Trophoblast cell (in vitro differentiated cells and primary cell): ENCODE results near the gene GALNT8.

Experiments used
- DNase-seq, 2 donors: peaks; one replicate each; pipeline ENCODE4 v3.0.0-alpha.2; 2016
- H2AFZ ChIP-seq: 2 replicates; pipeline ENCODE4 v1.6.1; 2013; ENCODE audit warnings: low read length, moderate library complexity, mild to moderate bottlenecking; ENCODE audit not compliant: insufficient read depth, poor library complexity
- H2AK5ac ChIP-seq: 2 replicates; pipeline ENCODE4 v1.6.1; 2013; ENCODE audit warnings: mild to moderate bottlenecking, low read length
- H2BK120ac ChIP-seq: 2 replicates; pipeline ENCODE4 v1.6.1; 2013; ENCODE audit warnings: low read length, mild to moderate bottlenecking, moderate library complexity; ENCODE audit not compliant: insufficient read depth, poor library complexity
- H2BK12ac ChIP-seq: 2 replicates; pipeline ENCODE4 v1.6.1; 2013; ENCODE audit warnings: mild to moderate bottlenecking, low read length, moderate library complexity
- H2BK5ac ChIP-seq: 2 replicates; pipeline ENCODE4 v1.6.1; 2013; ENCODE audit warnings: low read length, low read depth, moderate library complexity, mild to moderate bottlenecking; ENCODE audit not compliant: poor library complexity
- H3K14ac ChIP-seq: 2 replicates; pipeline ENCODE4 v1.6.1; 2013; ENCODE audit warnings: mild to moderate bottlenecking, low read length
- H3K18ac ChIP-seq: 2 replicates; pipeline ENCODE4 v1.6.1; 2013; ENCODE audit warnings: mild to moderate bottlenecking, low read length
- H3K23ac ChIP-seq: 2 replicates; pipeline ENCODE4 v1.6.1; 2013; ENCODE audit warnings: low read length
- H3K27ac ChIP-seq: 2 replicates; pipeline ENCODE4 v1.5.1; 2013; ENCODE audit warnings: low read depth, mild to moderate bottlenecking, inconsistent platforms, low read length, moderate library complexity
- H3K27me3 ChIP-seq: 2 replicates; pipeline ENCODE4 v1.6.1; 2013; ENCODE audit warnings: inconsistent platforms, mild to moderate bottlenecking, low read length, moderate library complexity; ENCODE audit not compliant: insufficient read depth
- H3K36me3 ChIP-seq, 2 experiments: 1 replicate in 1 of 2; 2 replicates in 1 of 2; pipeline ENCODE4 v1.6.1; 2013; ENCODE audit warnings: low read length in 2 of 2, mild to moderate bottlenecking in 2 of 2, moderate library complexity in 1 of 2; ENCODE audit not compliant: insufficient read depth in 2 of 2, control insufficient read depth in 1 of 2
- H3K4ac ChIP-seq: 2 replicates; pipeline ENCODE4 v1.6.1; 2013; ENCODE audit warnings: low read depth, mild to moderate bottlenecking, low read length, moderate library complexity
- H3K4me1 ChIP-seq, 2 experiments: 1 replicate in 1 of 2; 2 replicates in 1 of 2; pipeline ENCODE4 v1.6.1; 2013; ENCODE audit warnings: low read length in 2 of 2, mild to moderate bottlenecking in 2 of 2, moderate library complexity in 1 of 2; ENCODE audit not compliant: insufficient read depth in 2 of 2, control insufficient read depth in 1 of 2
- H3K4me2 ChIP-seq: 2 replicates; pipeline ENCODE4 v1.6.1; 2013; ENCODE audit warnings: inconsistent platforms, mild to moderate bottlenecking, low read length, moderate library complexity
- H3K4me3 ChIP-seq: 2 replicates; pipeline ENCODE4 v1.5.1; 2013; ENCODE audit warnings: mild to moderate bottlenecking, low read depth, low read length, inconsistent platforms
- H3K79me1 ChIP-seq: one replicate; pipeline ENCODE4 v1.6.1; 2013; ENCODE audit warnings: low read length
- H3K79me2 ChIP-seq: 2 replicates; pipeline ENCODE4 v1.6.1; 2013; ENCODE audit warnings: low read length, mild to moderate bottlenecking; ENCODE audit not compliant: control insufficient read depth, insufficient read depth, poor library complexity
- H3K9ac ChIP-seq: 2 replicates; pipeline ENCODE4 v1.6.1; 2013; ENCODE audit warnings: mild to moderate bottlenecking, low read length
- H3K9me3 ChIP-seq: 2 replicates; pipeline ENCODE4 v1.6.1; 2013; ENCODE audit warnings: low read depth, mild to moderate bottlenecking, control low read depth, inconsistent platforms, low read length; ENCODE audit not compliant: insufficient read depth
- H4K12ac ChIP-seq: 2 replicates; pipeline ENCODE4 v1.6.1; 2013; ENCODE audit warnings: low read depth, mild to moderate bottlenecking, low read length, moderate library complexity
- H4K8ac ChIP-seq: 2 replicates; pipeline ENCODE4 v1.6.1; 2013; ENCODE audit warnings: low read depth, mild to moderate bottlenecking, low read length, moderate library complexity
- H4K91ac ChIP-seq: one replicate; pipeline ENCODE4 v1.6.1; 2013; ENCODE audit warnings: low read depth, mild to moderate bottlenecking, low read length, moderate library complexity
- WGBS: extraction: QIAGEN DNeasy Blood & Tissue Kit; methylation state at CpG from one replicate; pipeline ENCODE4 v1.1.7; 2013; ENCODE audit warnings: missing lambda C conversion rate; ENCODE audit not compliant: insufficient read length, insufficient coverage; ENCODE audit errors: extremely low coverage; 5-methylcytosine and 5-hydroxymethylcytosine counted together

GALNT8 gene

GRCh38 chr12:4812624-4813327 lies 92.6 kb downstream of the GALNT8 start:
- Histone ChIP-seq H3K4me1 (peaks cover 0 to 7% of the 10 kb centered on the region in 2 experiments), H3K23ac (no peak overlapping the region), H3K9me3 (peaks cover 9% of the 10 kb centered on the region), H3K4me2 (no peak overlapping the region), H2BK120ac (no peak overlapping the region), H3K36me3 (no peaks in the 10 kb centered on the region), H4K12ac (no peak overlapping the region), H3K79me1 (no peaks in the 10 kb centered on the region), H3K27me3 (peaks cover 29% of the 10 kb centered on the region), H3K4ac (no peak overlapping the region), H3K9ac (no peak overlapping the region), H4K8ac (no peak overlapping the region), H2BK12ac (no peak overlapping the region), H2AK5ac (no peak overlapping the region), H4K91ac (no peak overlapping the region), H3K4me3 (no peak overlapping the region), H3K27ac (no peak overlapping the region), H3K79me2 (no peaks in the 10 kb centered on the region), H2AFZ (no peak overlapping the region), H2BK5ac (no peak overlapping the region), H3K14ac (no peak overlapping the region), H3K18ac (no peak overlapping the region)
- DNase-seq = no peak
- WGBS = no CpG with 5 or more reads among the region's 4 CpGs

- no peak overlapping the region for H3K9ac ChIP-seq
- no peak overlapping the region for H2BK5ac ChIP-seq
- peaks cover 9% of the 10 kb centered on the region for H3K9me3 ChIP-seq
- no peak overlapping the region for H3K4me2 ChIP-seq
- no peak overlapping the region for H2AK5ac ChIP-seq
- H2AFZ ChIP-seq = no peak overlapping the region
- H3K23ac ChIP-seq = no peak overlapping the region
- no peak overlapping the region for H3K4me3 ChIP-seq
- H3K27me3 ChIP-seq = peaks cover 21% of the 10 kb centered on the region
- no peak overlapping the region for H4K8ac ChIP-seq
- no peak overlapping the region for H3K4ac ChIP-seq
- H3K79me1 ChIP-seq = no peaks in the 10 kb centered on the region
- H4K12ac ChIP-seq = no peak overlapping the region
- no peaks in the 10 kb centered on the region for H3K36me3 ChIP-seq
- DNase-seq = no peak
- no peak overlapping the region for H3K18ac ChIP-seq
- H4K91ac ChIP-seq = no peak overlapping the region
- no peak overlapping the region for H3K27ac ChIP-seq
- H3K14ac ChIP-seq = no peak overlapping the region
- no peak overlapping the region for H2BK120ac ChIP-seq
- peaks cover 0 to 7% of the 10 kb centered on the region in 2 experiments for H3K4me1 ChIP-seq
- no peak overlapping the region for H2BK12ac ChIP-seq
- H3K79me2 ChIP-seq = no peaks in the 10 kb centered on the region
- WGBS = no CpG with 5 or more reads among the region's 5 CpGs
Observed at GRCh38 chr12:4813741-4814140, 93.5 kb downstream of the GALNT8 start.

GRCh38 chr12:4814485-4814884 lies 94.3 kb downstream of the GALNT8 start:
- Histone ChIP-seq H3K4me2 (no peak overlapping the region), H4K8ac (no peak overlapping the region), H3K79me1 (no peaks in the 10 kb centered on the region), H2BK12ac (no peak overlapping the region), H2BK5ac (no peak overlapping the region), H3K4me1 (peaks cover 0 to 6% of the 10 kb centered on the region in 2 experiments), H3K9me3 (peaks cover 9% of the 10 kb centered on the region), H4K91ac (no peak overlapping the region), H3K14ac (no peak overlapping the region), H3K27ac (no peak overlapping the region), H3K4ac (no peak overlapping the region), H3K18ac (no peak overlapping the region), H4K12ac (no peak overlapping the region), H2BK120ac (no peak overlapping the region), H3K36me3 (no peaks in the 10 kb centered on the region), H3K4me3 (no peak overlapping the region), H3K79me2 (no peaks in the 10 kb centered on the region), H3K23ac (no peak overlapping the region), H2AK5ac (no peak overlapping the region), H2AFZ (no peak overlapping the region), H3K9ac (no peak overlapping the region), H3K27me3 (peaks cover 13% of the 10 kb centered on the region)
- no CpG with 5 or more reads among the region's 9 CpGs for WGBS
- DNase-seq = no peak

GRCh38 chr12:4816744-4817525 lies 96.7 kb downstream of the GALNT8 start:
- no peaks in the 10 kb centered on the region for H3K4me1 ChIP-seq
- H4K8ac ChIP-seq = no peak overlapping the region
- H3K4me2 ChIP-seq = no peak overlapping the region
- H3K4me3 ChIP-seq = no peak overlapping the region
- no peak overlapping the region for H3K14ac ChIP-seq
- no peak overlapping the region for H3K27ac ChIP-seq
- no peak overlapping the region for H2BK5ac ChIP-seq
- H2BK120ac ChIP-seq = no peak overlapping the region
- H3K23ac ChIP-seq = no peak overlapping the region
- no peak overlapping the region for H3K4ac ChIP-seq
- H3K36me3 ChIP-seq = no peaks in the 10 kb centered on the region
- no peak overlapping the region for H3K9ac ChIP-seq
- H3K9me3 ChIP-seq = no peaks in the 10 kb centered on the region
- DNase-seq = no peak
- no peak overlapping the region for H3K18ac ChIP-seq
- H3K79me2 ChIP-seq = no peaks in the 10 kb centered on the region
- H3K27me3 ChIP-seq = no peaks in the 10 kb centered on the region
- H4K12ac ChIP-seq = no peak overlapping the region
- no peak overlapping the region for H2AFZ ChIP-seq
- no CpG with 5 or more reads among the region's 8 CpGs for WGBS
- no peak overlapping the region for H2BK12ac ChIP-seq
- no peak overlapping the region for H4K91ac ChIP-seq
- H2AK5ac ChIP-seq = no peak overlapping the region
- no peaks in the 10 kb centered on the region for H3K79me1 ChIP-seq
